Spleen (tissue), 7 donors: ENCODE results near the gene CCDC83.

ENCODE experiments used
- CTCF ChIP-seq, 11 experiments: fragments of 200-600 bp in 7 of 11; fragments of 450-650 bp in 4 of 11; sonication (generic) in 4 of 11; IDR thresholded peaks in 8 of 11; conservative IDR thresholded peaks in 3 of 11; 1 replicate in 7 of 11; 2 replicates in 4 of 11; pipeline versions ENCODE4 v1.4.0 to v1.8.0; 2016 to 2021; ENCODE audit warnings: antibody characterized with exemption in 11 of 11, inconsistent platforms in 4 of 11, mild to moderate bottlenecking in 1 of 11
- POLR2AphosphoS5 ChIP-seq, 3 donors: sonication (generic); formaldehyde crosslinking; IDR thresholded peaks; one replicate each; pipeline ENCODE4 v1.5.1; 2017; ENCODE audit warnings: antibody characterized with exemption in 3 of 3
- donor health status: DM: no; HTN: no; CAD: no; lungs with moderate emphysema.
- donor health status: DM: no; HTN: no; CAD: no.
- donor health status: DM: no; HTN: no; CAD: no.

DNA sequence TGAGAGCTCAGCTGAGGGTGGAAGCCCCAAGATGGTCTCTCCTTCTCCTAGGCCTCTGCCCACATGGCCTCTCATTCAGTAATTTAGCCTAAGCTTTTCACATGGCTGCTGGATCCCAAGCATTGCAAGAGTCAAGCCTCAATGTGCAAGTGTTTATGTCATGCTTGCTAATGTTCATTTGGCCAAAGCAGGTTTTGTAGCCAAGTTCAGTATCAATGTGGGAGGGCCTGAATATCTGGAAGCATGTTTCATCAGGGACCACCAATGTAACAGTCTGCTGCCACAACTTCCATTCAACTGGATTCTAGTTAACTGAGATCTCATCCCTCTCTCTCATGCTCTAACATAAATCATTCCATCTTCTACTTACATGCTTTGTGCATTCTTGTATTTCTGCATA, 35.7 kb upstream of the CCDC83 start:
- no peak for TF ChIP-seq CTCF (IDR thresholded peaks at IDR 0.05 in 8 of 11, conservative IDR thresholded peaks at IDR 0.05 in 3 of 11)
- no peak for TF ChIP-seq POLR2AphosphoS5 (IDR thresholded peaks at IDR 0.05)
